ENCODE measurements around the gene DHFR. TPM values are rescaled to one million over a fixed set of nuclear protein-coding genes. Genes with fewer than 3 reads are reported as not detected.

The DHFR gene
- total and polyA plus RNA-seq, 8 donors = 0.88 to 5.8 (median 2.2) TPM

DNA sequence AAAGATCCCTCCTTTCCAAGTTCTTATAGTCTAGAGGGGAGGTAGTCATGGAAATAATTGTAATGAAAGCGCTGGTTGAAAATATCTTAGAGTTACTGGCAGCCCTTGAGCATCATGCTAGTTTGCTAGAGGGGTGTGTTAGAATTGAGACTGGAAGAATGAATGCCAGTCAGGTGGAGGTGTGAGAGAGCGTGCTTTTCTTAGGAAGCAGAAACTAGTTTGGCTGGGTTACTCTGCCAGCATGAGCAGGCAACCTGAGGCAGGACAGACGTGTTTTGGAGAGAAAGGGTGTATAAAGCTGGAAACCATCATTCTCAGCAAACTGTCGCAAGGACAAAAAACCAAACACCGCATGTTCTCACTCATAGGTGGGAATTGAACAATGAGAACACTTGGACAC, 43.6 kb upstream of the DHFR start:
- Histone ChIP-seq H3K36me3 (no peaks in the 10 kb centered on the region), H3K4me3 (no peak overlapping the region), H3K27me3 (no peaks in the 10 kb centered on the region), H3K27ac (no peak overlapping the region), H3K9me3 (no peaks in the 10 kb centered on the region), H3K4me1 (peaks cover 0 to 8% (median 4%) of the 10 kb centered on the region in 3 donors)
- FAIRE-seq (no peak), ATAC-seq (no peak), DNase-seq (no peak)
- TF ChIP-seq, protein P1, sequence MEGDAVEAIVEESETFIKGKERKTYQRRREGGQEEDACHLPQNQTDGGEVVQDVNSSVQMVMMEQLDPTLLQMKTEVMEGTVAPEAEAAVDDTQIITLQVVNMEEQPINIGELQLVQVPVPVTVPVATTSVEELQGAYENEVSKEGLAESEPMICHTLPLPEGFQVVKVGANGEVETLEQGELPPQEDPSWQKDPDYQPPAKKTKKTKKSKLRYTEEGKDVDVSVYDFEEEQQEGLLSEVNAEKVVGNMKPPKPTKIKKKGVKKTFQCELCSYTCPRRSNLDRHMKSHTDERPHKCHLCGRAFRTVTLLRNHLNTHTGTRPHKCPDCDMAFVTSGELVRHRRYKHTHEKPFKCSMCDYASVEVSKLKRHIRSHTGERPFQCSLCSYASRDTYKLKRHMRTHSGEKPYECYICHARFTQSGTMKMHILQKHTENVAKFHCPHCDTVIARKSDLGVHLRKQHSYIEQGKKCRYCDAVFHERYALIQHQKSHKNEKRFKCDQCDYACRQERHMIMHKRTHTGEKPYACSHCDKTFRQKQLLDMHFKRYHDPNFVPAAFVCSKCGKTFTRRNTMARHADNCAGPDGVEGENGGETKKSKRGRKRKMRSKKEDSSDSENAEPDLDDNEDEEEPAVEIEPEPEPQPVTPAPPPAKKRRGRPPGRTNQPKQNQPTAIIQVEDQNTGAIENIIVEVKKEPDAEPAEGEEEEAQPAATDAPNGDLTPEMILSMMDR (IDR thresholded peaks at IDR 0.05) = no peak
- 78 to 86% methylated on average over 5 of the region's 5 CpGs for WGBS, 2 donors
- intact Hi-C loops (cut with DNase I) = no loop called here

DNA sequence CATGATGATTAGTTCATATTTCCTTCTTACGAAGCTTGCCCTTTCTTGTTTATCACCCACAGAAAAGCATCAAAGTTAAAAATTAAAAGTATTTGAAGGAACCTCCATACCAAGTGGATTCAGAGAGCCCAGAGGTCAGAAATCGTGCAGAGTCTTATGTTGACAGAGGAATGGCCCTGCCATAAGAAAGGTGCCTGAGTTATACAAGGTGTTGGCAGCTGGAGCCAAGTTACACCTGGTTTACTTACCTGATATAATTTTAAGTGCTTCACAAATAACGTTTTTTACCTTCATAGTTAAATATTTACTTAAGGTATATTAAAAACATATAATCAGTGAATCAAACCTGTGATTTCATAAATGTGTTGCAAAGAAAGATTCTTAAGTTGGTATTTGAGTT, 42.3 kb upstream of the DHFR start:
- WGBS, 2 donors = 21 to 26% methylated on average over 3 of the region's 3 CpGs
- no peak overlapping the region for H3K4me3 ChIP-seq
- no peak for DNase-seq
- no peaks in the 10 kb centered on the region for H3K36me3 ChIP-seq
- TF ChIP-seq, protein P1 (IDR thresholded peaks at IDR 0.05) = no peak
- no peak for ATAC-seq
- H3K4me1 ChIP-seq = peaks cover 0 to 8% (median 4%) of the 10 kb centered on the region in 3 donors
- FAIRE-seq = no peak
- no peaks in the 10 kb centered on the region for H3K27me3 ChIP-seq
- intact Hi-C loops (cut with DNase I) = no loop called here
- H3K27ac ChIP-seq = no peak overlapping the region
- H3K9me3 ChIP-seq = no peaks in the 10 kb centered on the region

DNA sequence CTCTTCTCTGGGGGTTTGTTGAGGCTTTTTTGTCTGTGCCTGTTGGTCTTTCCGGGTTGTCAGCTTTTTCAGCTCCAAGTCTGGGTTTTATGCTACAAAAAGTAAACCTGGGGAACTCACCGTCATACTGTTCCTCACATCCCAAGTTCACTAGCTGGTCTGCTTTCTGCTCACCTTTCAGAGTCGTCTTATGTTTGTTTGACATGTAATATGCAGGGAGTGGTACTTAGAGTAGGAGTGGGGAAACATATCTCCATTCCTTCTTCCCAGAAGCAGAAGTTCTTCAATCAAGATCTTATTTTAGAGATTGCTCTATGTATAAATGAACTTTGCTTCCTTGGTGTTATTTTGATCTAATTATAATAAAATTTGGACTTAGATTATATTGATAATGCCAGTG, 41.7 kb upstream of the DHFR start:
- DNase-seq (no peak), FAIRE-seq (no peak), ATAC-seq (no peak)
- Histone ChIP-seq H3K9me3 (no peaks in the 10 kb centered on the region), H3K4me1 (peaks cover 0 to 8% (median 4%) of the 10 kb centered on the region in 3 donors), H3K27ac (no peak overlapping the region), H3K27me3 (no peaks in the 10 kb centered on the region), H3K36me3 (no peaks in the 10 kb centered on the region), H3K4me3 (no peak overlapping the region)
- intact Hi-C loops (cut with DNase I) = no loop called here
- TF ChIP-seq, protein P1 (IDR thresholded peaks at IDR 0.05) = no peak
- 93 to 94% methylated on average over 3 of the region's 3 CpGs for WGBS, 2 donors

DNA sequence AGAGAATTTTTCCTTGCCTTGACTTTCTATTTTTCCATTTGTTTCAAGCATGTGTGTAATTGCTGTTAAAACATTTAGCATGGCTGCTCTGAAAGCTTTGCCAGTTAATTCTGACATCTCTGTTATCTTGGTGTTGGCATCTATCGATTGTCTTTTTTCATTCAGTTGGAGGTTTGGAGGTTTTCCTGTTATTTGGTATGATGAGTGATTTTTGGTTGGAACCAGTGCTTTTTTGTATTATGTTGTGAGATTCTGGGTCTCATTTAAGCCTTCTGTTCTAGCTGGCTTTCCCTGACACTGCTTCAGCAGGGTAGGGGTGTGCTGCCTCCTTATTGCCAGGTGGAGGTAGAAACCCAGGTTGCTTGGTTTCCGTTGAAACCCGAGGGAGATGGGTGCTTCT, 40.9 kb upstream of the DHFR start:
- intact Hi-C loops (cut with DNase I) = no loop called here
- FAIRE-seq (no peak), ATAC-seq (no peak), DNase-seq (no peak)
- 93 to 95% methylated on average over 3 of the region's 3 CpGs for WGBS, 2 donors
- H3K27me3 ChIP-seq = no peaks in the 10 kb centered on the region
- H3K27ac ChIP-seq = no peak overlapping the region
- H3K36me3 ChIP-seq = no peaks in the 10 kb centered on the region
- H3K4me3 ChIP-seq = no peak overlapping the region
- H3K9me3 ChIP-seq = no peaks in the 10 kb centered on the region
- TF ChIP-seq, protein P1 (IDR thresholded peaks at IDR 0.05) = no peak
- H3K4me1 ChIP-seq = peaks cover 0 to 8% (median 4%) of the 10 kb centered on the region in 3 donors

DNA sequence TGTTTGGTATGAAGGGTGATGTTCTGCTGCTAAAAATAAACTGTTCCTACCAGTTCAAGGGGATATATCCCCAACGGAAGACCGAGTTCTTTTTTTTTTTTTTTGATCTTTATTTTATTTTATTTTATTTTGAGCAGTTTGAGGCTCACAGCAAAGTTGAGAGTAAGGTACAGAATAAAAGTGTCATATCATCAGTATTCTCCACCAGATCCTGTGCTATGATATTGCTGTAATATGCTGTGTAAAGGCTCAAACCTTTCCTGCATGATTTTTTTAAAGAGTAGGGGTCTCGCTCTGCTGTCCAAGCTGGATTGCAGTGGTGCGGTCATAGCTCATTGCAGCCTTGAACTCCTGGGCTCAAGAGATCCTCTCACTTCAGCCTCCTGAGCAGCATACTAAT, 34.8 kb upstream of the DHFR start:
- H3K27ac ChIP-seq = no peak overlapping the region
- H3K9me3 ChIP-seq = no peaks in the 10 kb centered on the region
- DNase-seq = no peak
- FAIRE-seq = no peak
- intact Hi-C loops (cut with DNase I) = no loop called here
- no peak overlapping the region for H3K4me3 ChIP-seq
- TF ChIP-seq, protein P1 (IDR thresholded peaks at IDR 0.05) = no peak
- WGBS, 2 donors = 83 to 93% methylated on average over 4 of the region's 4 CpGs
- no peaks in the 10 kb centered on the region for H3K27me3 ChIP-seq
- H3K36me3 ChIP-seq = no peaks in the 10 kb centered on the region
- ATAC-seq = no peak
- H3K4me1 ChIP-seq = no peaks in the 10 kb centered on the region

Measured in pancreas (tissue), 10 donors.